PC-9 (cell line): ENCODE measurements around the gene SYNDIG1L.

Experiments
- CTCF ChIP-seq: fragments of 200-600 bp; sonication (generic); conservative IDR thresholded peaks from 2 replicates; pipeline ENCODE4 v1.6.1; 2017; ENCODE audit warnings: mixed run types, antibody characterized with exemption, mild to moderate bottlenecking, moderate library complexity
- EZH2 ChIP-seq: fragments of 200-600 bp; sonication (generic); IDR thresholded peaks from 2 replicates; pipeline ENCODE4 v1.8.0; 2017; ENCODE audit warnings: antibody characterized with exemption, low read depth

GRCh38 chr14:74444866-74445265, 18.9 kb upstream of the SYNDIG1L start:
- TF ChIP-seq CTCF (no peak), EZH2 (no peak)
